Liver (tissue), 3 donors: ENCODE results near the gene TP73.

Source experiments
- ATF3 ChIP-seq: IDR thresholded peaks from 2 replicates; pipeline ENCODE4 v1.6.1; 2016; ENCODE audit warnings: antibody characterized with exemption
- CTCF ChIP-seq: fragments of 150-350 bp; IDR thresholded peaks from 2 replicates; pipeline ENCODE4 v1.5.1; 2017; ENCODE audit warnings: improper control_type of control experiment, low read depth, low read length; ENCODE audit not compliant: missing input control
- JUND ChIP-seq, 2 donors: IDR thresholded peaks; 2 replicates each; pipeline ENCODE4 v1.6.1; 2016; ENCODE audit warnings: antibody characterized with exemption in 2 of 2
- NR2F2 ChIP-seq: IDR thresholded peaks from 2 replicates; pipeline ENCODE4 v1.6.1; 2016; ENCODE audit warnings: antibody characterized with exemption
- RAD21 ChIP-seq, 2 donors: IDR thresholded peaks; 2 replicates each; pipeline ENCODE4 v1.6.1; 2016; ENCODE audit warnings: antibody characterized with exemption in 2 of 2, mild to moderate bottlenecking in 2 of 2
- SP1 ChIP-seq: IDR thresholded peaks from 2 replicates; pipeline ENCODE4 v1.6.1; 2018; ENCODE audit warnings: antibody characterized with exemption, mild to moderate bottlenecking
- YY1 ChIP-seq: IDR thresholded peaks from 2 replicates; pipeline ENCODE4 v1.6.1; 2016; ENCODE audit warnings: antibody characterized with exemption, mild to moderate bottlenecking
- TF ChIP-seq, protein P1 (sequence below): IDR thresholded peaks from 2 replicates; pipeline ENCODE4 v1.6.1; 2016; ENCODE audit warnings: antibody characterized with exemption
- TF ChIP-seq, protein P2 (sequence below): IDR thresholded peaks from 2 replicates; pipeline ENCODE4 v1.6.1; 2016; ENCODE audit warnings: antibody characterized with exemption, mild to moderate bottlenecking
- donor health status: healthy.
- donor health status: healthy.

DNA sequence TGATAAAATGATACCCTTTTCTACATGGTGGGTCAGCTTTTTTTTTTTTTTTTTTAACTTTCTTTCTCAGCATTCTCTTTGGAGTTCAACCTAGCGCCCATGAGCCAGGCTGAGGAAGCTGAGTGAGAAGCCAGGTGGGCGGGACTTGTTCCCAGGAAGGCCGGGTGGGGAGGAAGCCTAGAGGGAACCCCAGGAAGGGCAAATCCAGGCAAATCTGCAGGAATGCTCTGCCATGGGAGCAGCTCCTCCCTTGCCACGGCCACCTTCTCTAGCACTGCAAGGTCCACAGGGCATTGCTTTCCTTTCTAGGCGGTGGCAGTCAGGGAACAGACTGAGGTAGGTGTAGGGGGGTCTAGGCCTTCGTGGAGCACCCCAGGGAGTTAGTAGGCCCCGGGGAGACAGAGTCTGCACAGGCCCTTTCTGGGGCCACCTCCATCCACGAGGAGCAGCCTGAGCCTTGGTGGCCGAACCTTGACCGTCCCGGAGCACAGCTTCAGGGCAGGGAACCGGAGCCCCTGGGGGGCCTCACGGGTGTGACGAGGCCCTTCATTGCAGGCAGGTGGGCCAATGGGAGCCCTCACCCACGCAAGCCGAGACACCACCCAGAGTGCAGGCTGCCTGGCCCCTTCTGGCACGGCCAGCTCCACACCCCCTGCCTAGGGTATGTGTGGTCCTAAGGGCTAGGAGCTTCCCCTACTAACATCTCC lies 81.7 kb downstream of the TP73 start:
- TF ChIP-seq CTCF (no peak), ATF3 (no peak), RAD21 (IDR thresholded peaks at IDR 0.05) (no peak), SP1 (no peak), YY1 (no peak), JUND (IDR thresholded peaks at IDR 0.05) (no peak), NR2F2 (no peak)
- TF ChIP-seq, protein P1, sequence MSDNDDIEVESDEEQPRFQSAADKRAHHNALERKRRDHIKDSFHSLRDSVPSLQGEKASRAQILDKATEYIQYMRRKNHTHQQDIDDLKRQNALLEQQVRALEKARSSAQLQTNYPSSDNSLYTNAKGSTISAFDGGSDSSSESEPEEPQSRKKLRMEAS, result no peak
- TF ChIP-seq, protein P2, sequence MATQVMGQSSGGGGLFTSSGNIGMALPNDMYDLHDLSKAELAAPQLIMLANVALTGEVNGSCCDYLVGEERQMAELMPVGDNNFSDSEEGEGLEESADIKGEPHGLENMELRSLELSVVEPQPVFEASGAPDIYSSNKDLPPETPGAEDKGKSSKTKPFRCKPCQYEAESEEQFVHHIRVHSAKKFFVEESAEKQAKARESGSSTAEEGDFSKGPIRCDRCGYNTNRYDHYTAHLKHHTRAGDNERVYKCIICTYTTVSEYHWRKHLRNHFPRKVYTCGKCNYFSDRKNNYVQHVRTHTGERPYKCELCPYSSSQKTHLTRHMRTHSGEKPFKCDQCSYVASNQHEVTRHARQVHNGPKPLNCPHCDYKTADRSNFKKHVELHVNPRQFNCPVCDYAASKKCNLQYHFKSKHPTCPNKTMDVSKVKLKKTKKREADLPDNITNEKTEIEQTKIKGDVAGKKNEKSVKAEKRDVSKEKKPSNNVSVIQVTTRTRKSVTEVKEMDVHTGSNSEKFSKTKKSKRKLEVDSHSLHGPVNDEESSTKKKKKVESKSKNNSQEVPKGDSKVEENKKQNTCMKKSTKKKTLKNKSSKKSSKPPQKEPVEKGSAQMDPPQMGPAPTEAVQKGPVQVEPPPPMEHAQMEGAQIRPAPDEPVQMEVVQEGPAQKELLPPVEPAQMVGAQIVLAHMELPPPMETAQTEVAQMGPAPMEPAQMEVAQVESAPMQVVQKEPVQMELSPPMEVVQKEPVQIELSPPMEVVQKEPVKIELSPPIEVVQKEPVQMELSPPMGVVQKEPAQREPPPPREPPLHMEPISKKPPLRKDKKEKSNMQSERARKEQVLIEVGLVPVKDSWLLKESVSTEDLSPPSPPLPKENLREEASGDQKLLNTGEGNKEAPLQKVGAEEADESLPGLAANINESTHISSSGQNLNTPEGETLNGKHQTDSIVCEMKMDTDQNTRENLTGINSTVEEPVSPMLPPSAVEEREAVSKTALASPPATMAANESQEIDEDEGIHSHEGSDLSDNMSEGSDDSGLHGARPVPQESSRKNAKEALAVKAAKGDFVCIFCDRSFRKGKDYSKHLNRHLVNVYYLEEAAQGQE, result no peak
